Mesothelial cell of epicardium (in vitro differentiated cells): ENCODE results near the gene GPRC6A. TPM values are rescaled to one million over a fixed set of nuclear protein-coding genes. Genes with fewer than 3 reads are reported as not detected.
"Not testable (repeated sequence)": the region's sequence is repeated elsewhere in the genome, so short reads cannot be mapped to it uniquely, and the experiment has no call there.

ENCODE experiments used
- DNase-seq, 2 experiments: peaks; one replicate each; pipeline ENCODE4 v3.0.0; 2021; ENCODE audit warnings: low spot score in 2 of 2; ENCODE audit not compliant: unreplicated experiment in 2 of 2
- H3K27ac Mint-ChIP-seq: 2 replicates; pipeline ENCODE4 v1.8.0; 2021; ENCODE audit warnings: mixed read lengths
- H3K27me3 Mint-ChIP-seq: 2 replicates; pipeline ENCODE4 v1.8.0; 2021; ENCODE audit warnings: low read depth, mixed read lengths
- H3K36me3 Mint-ChIP-seq: 2 replicates; pipeline ENCODE4 v1.8.0; 2021; ENCODE audit warnings: mixed read lengths
- H3K4me1 Mint-ChIP-seq: 2 replicates; pipeline ENCODE4 v1.8.0; 2021; ENCODE audit warnings: mixed read lengths
- H3K4me3 Mint-ChIP-seq: 2 replicates; pipeline ENCODE4 v1.8.0; 2021; ENCODE audit warnings: mild to moderate bottlenecking, moderate library complexity, mixed read lengths
- H3K9me3 Mint-ChIP-seq: 2 replicates; pipeline ENCODE4 v1.8.0; 2021; ENCODE audit warnings: mixed read lengths
- total RNA-seq: library from RNA; stranded (reverse); gene quantifications from 3 replicates; pipeline ENCODE4 v1.2.1, GENCODE V29; 2021
- TF ChIP-seq, protein P1 (sequence below): fragments of 200-600 bp; sonication (generic); IDR thresholded peaks from one replicate; pipeline ENCODE4 v1.5.0; 2021; ENCODE audit warnings: antibody characterized with exemption; ENCODE audit not compliant: unreplicated experiment

Gene GPRC6A
- total RNA-seq, 1 donor from 2014 or later: 0.18 TPM

- no peak overlapping the region for H3K4me3 Mint-ChIP-seq
- TF ChIP-seq, protein P1, sequence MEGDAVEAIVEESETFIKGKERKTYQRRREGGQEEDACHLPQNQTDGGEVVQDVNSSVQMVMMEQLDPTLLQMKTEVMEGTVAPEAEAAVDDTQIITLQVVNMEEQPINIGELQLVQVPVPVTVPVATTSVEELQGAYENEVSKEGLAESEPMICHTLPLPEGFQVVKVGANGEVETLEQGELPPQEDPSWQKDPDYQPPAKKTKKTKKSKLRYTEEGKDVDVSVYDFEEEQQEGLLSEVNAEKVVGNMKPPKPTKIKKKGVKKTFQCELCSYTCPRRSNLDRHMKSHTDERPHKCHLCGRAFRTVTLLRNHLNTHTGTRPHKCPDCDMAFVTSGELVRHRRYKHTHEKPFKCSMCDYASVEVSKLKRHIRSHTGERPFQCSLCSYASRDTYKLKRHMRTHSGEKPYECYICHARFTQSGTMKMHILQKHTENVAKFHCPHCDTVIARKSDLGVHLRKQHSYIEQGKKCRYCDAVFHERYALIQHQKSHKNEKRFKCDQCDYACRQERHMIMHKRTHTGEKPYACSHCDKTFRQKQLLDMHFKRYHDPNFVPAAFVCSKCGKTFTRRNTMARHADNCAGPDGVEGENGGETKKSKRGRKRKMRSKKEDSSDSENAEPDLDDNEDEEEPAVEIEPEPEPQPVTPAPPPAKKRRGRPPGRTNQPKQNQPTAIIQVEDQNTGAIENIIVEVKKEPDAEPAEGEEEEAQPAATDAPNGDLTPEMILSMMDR: no peak
- no peak overlapping the region for H3K27ac Mint-ChIP-seq
- no peaks in the 10 kb centered on the region for H3K36me3 Mint-ChIP-seq
- peaks cover 6% of the 10 kb centered on the region for H3K9me3 Mint-ChIP-seq
- H3K4me1 Mint-ChIP-seq: peaks cover 14% of the 10 kb centered on the region
- H3K27me3 Mint-ChIP-seq: peaks cover 8% of the 10 kb centered on the region
- no peak for DNase-seq
Observed at GRCh38 chr6:116836606-116837342, 7.9 kb upstream of the GPRC6A start.

DNA sequence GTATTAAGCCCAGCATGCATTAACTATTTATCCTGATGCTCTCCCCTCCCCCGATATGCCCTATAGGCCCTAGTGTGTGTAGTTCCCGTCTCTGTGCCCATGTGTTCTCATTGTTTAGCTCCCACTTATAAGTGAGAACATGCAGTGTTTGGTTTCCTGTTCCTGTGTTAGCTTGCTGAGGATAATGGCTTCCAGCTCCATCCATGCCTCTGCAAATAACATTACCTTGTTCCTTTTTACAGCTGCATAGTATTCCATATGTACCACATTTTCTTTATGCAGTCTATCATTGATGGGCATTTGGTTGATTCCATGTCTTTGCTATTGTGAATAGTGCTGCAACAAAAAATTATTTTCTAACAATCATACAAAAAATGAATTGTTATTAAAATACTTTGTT, 5.6 kb upstream of the GPRC6A start:
- H3K4me3 Mint-ChIP-seq, H3K27me3 Mint-ChIP-seq, H3K27ac Mint-ChIP-seq, H3K9me3 Mint-ChIP-seq, H3K36me3 Mint-ChIP-seq, DNase-seq: not testable (repeated sequence)
- peaks cover 27% of the 10 kb centered on the region for H3K4me1 Mint-ChIP-seq

- H3K4me3 Mint-ChIP-seq: no peak overlapping the region
- peaks cover 7% of the 10 kb centered on the region for H3K36me3 Mint-ChIP-seq
- no peaks in the 10 kb centered on the region for H3K27me3 Mint-ChIP-seq
- TF ChIP-seq, protein P1: no peak
- H3K27ac Mint-ChIP-seq: peak overlapping the region; percentile 59
- peaks cover 35% of the 10 kb centered on the region for H3K4me1 Mint-ChIP-seq
- peaks cover 40% of the 10 kb centered on the region for H3K9me3 Mint-ChIP-seq
- DNase-seq: no peak
Observed at GRCh38 chr6:116827561-116828240, 1.2 kb downstream of the GPRC6A start.

DNA sequence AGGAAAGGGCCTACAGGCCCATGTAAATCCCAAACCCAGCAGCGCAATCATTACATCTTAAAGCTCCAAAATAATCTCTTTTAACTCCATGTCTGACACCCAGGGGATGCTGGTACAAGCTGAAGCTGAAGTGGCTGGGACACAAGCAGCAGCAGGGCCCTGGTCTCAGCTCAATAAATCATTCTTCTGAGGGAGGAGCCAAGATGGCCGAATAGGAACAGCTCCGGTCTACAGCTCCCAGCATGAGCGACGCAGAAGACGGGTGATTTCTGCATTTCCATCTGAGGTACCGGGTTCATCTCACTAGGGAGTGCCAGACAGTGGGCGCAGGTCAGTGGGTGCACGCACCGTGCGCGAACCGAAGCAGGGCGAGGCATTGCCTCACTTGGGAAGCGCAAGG, 12.5 kb downstream of the GPRC6A start:
- not testable (repeated sequence) for H3K27ac Mint-ChIP-seq, H3K36me3 Mint-ChIP-seq, DNase-seq, H3K4me1 Mint-ChIP-seq, H3K27me3 Mint-ChIP-seq, H3K4me3 Mint-ChIP-seq
- H3K9me3 Mint-ChIP-seq: peaks cover 32% of the 10 kb centered on the region

DNA sequence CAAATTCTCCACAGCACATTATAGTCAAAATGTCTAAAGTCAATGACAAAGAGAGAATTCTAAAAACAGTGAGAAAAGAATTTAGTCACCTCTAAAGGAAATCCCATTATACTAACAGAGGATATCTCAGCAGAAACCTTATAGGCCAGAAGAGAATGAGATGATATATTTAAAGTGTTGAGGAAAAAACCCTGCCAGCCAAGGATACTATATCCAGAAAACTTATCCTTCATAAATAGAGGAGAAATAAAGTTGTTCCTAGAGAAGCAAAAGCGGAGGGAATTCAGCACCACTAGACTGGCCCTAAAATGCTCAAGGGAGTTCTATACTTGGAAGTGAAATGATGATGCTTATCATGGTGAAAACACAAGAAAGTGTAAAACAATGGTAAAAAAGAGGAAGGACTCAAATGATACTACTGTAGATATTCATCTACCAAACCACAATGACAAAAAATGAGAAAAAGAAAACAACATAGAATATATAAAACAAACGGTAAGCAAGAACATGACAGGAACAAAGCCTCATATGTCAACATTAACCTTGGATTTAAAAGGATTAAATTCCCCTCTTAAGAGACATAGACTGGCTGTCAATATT, 16.7 kb downstream of the GPRC6A start:
- H3K27ac Mint-ChIP-seq: no peak overlapping the region
- DNase-seq: no peak
- TF ChIP-seq, protein P1: no peak
- H3K4me1 Mint-ChIP-seq: no peaks in the 10 kb centered on the region
- H3K36me3 Mint-ChIP-seq: no peaks in the 10 kb centered on the region
- no peak overlapping the region for H3K4me3 Mint-ChIP-seq
- no peaks in the 10 kb centered on the region for H3K27me3 Mint-ChIP-seq
- peaks cover 37% of the 10 kb centered on the region for H3K9me3 Mint-ChIP-seq

- TF ChIP-seq, protein P1: no peak
- Mint-ChIP-seq H3K27me3 (no peaks in the 10 kb centered on the region), H3K9me3 (no peaks in the 10 kb centered on the region), H3K4me1 (peaks cover 2% of the 10 kb centered on the region), H3K4me3 (no peak overlapping the region), H3K36me3 (no peaks in the 10 kb centered on the region), H3K27ac (no peak overlapping the region)
- no peak for DNase-seq
Observed at GRCh38 chr6:116801971-116802370, 26.9 kb downstream of the GPRC6A start.
